GM18505 (cell line): ENCODE measurements around the gene FOXC2.

Experiments used
- ATAC-seq: cut with Tn5 transposase; IDR thresholded peaks from one replicate; pipeline ENCODE4 v1.9.1; 2021; ENCODE audit not compliant: unreplicated experiment
- POLR2A ChIP-seq: IDR thresholded peaks from 4 replicates; pipeline ENCODE4 v1.6.1; 2011; ENCODE audit warnings: borderline replicate concordance; ENCODE audit not compliant: insufficient read depth, insufficient read length; ENCODE audit errors: extremely low read depth

Gene FOXC2

DNA sequence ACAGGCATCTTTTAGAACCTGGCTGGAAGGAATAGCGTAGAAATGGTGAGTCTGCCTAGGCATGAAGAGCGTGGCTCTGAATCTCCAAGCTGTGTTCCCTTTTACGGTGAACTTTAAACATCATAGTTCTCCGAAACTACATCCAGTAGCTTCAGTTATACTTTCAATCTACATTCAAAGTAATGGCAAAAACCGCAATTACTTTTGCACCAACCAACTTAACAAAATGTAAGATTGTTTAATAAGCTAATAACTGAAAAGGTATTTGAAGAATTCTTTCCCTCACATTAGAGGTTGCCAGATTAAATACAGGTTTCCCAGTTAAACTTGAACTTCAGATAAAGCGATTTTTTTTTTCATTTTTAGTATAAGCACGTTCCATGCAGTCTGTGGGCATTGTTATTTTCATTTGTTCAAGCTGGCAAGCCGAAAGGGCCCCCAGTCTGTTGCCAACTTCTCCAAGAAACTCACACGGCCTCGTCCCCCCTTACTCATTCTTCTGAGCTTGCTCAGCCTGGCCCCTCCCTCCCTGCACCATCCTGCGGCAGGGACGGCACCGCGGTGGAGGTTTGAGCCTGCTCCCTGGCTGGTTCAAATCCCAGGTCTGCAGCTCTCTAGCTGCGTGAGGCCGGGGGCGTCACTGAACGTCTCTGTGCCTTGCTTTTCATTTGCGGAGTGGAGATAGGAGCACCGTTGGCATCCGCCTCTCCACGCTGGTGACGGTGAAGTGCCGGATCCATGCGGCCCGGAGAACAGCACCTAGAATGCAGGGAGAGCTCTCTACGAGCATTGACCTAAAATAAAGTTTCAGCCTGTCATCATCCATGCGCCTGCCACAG, 8.1 kb upstream of the FOXC2 start:
- no peak for ATAC-seq
- no peak for TF ChIP-seq POLR2A

DNA sequence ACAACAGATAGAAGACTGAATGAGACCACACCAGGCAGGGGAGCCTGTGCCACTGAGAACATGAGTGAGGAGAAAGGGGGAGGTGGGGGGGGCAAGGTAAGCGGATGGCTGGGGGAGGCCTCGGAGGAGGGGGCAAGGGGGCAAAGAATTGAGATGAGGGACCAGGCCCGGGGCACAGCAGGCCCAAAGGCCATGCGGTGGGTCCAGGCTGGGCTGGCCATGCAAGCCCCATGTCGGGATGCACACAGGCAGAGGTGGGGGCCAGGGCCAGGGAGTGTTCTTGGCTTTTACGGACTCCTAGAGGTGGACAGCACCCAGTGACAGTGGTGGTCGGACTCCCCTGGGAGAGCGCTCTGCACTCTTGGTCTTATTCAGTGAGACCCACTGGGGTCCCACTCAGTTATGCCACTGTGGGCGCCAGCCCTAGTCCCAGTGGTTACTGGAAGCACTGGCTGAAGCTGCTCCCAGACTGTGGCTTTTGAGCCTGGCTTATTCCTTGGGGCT, 6.8 kb upstream of the FOXC2 start:
- no peak for ATAC-seq
- no peak for TF ChIP-seq POLR2A

DNA sequence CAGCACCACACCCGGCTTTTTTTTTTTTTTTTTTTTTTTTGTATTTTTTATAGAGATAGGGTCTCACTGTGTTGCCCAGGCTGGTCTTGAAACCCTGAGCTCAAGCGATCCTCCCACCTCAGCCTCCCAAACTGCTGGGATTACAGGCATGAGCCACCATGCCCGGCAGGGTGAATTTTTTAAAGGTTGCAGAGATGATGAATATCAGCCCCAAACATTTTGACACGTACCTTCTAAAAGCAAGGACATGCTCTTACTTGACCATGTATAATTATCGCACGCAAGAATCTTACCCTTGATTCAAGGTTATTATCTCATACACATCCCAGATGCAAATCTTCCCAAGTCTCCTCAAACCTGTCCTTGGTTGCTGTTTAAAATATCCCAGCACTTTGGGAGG, 4.3 kb upstream of the FOXC2 start:
- no peak for ATAC-seq
- TF ChIP-seq POLR2A = no peak

DNA sequence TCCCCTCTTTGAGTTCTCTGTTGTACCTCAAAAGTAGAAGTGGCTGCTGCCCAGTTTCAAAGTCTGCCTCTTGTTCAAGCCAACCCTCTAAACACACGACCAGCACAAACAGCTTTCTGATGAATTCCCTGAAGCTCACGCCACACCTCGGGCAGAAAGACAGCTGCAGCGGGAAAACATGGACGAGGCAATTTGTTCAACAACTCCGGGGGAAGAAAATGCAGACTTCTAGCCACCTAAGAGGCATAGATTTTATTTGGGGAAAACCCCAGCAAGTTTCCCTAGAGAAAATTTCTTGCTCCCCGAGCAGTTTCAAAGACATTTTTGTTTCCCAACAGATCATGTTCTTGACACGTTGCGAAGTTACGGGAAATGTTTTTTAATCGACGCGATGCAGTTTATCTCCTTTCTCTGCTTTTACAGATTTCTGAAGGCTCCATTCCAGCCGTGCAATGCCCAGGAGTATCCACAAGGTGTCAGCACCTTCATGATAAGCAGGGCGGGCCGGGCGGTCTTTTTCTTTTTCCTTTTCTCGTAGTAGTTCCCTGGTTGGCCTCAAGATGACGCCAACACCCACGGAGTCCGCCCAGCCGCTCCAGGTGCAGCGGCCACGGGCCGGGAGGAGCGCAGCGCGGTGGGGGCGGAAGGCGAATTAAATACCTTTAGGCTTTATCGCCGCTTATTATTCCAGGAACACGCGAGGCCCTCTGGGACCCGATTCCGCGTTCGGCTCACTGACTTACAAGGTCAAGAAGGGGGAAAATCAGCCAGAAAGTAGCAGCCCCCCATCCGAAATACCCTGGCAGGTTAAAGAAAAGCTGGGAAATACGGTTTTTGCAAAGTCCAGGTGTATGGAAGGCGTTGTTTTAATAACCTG, 2.9 kb upstream of the FOXC2 start:
- no peak for TF ChIP-seq POLR2A
- peak; percentile 74 for ATAC-seq

DNA sequence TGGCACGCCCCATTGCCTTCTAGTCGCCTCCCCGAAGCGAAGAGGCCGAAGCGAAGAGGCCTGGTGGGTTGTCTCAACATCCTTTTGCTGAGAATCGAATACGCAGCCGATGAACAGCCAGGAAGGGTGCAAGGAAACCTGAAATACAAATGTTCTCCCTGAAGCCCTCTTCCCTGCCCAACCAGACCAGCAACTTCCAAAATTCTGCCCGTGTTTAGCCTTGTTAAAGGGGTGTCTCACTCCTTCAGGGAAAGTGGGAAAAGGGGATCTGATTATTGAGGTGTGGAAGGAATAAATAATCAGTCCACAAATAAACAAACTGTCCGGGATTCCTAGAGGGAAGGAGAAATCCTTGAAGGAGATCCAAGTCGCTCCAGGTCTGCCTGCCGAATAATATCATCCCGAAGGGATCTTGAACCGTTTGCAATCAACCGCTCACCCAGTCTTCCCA, 1.4 kb upstream of the FOXC2 start:
- TF ChIP-seq POLR2A = no peak
- no peak for ATAC-seq

DNA sequence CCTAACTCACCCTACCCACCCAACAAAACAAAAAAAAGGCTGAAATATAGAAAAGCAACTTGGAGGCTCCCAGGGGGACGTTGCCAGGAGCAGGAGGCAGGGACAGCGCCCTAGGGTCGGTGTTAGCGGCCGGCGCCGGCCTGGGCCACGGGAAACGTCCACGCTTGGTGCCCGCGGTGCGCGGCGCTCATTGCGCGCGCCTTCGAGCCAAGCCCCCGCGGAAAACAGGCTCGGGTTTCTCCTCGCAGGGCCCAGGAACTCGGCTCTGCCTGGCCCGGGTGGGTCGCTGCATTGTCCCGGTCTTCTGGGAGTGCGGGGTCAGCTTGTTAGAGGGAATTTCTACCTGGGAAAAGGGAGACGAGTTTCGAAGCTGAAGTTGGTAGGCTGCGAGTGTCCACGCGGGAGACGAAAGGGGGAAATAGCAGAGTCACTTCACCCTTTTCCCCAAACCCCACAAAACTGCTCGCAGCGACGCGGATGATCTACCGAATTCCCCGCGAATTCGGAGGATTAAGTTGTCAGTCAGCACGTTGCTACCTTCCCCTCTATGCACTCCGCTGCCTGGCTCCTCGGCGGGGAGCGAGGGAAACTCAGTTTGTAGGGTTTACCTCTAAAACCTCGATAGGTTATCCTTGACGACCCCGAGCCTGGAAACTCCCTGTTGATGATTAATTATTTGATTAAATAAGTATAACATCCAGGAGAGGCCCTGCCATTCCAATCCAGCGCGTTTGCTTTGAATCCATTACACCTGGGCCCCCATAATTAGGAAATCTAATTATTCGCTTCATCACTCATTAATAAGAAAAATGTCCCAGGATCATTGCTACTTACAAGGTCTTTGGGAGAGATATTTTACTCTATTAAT, 751 bp upstream of the FOXC2 start:
- ATAC-seq = no peak
- TF ChIP-seq POLR2A = no peak

DNA sequence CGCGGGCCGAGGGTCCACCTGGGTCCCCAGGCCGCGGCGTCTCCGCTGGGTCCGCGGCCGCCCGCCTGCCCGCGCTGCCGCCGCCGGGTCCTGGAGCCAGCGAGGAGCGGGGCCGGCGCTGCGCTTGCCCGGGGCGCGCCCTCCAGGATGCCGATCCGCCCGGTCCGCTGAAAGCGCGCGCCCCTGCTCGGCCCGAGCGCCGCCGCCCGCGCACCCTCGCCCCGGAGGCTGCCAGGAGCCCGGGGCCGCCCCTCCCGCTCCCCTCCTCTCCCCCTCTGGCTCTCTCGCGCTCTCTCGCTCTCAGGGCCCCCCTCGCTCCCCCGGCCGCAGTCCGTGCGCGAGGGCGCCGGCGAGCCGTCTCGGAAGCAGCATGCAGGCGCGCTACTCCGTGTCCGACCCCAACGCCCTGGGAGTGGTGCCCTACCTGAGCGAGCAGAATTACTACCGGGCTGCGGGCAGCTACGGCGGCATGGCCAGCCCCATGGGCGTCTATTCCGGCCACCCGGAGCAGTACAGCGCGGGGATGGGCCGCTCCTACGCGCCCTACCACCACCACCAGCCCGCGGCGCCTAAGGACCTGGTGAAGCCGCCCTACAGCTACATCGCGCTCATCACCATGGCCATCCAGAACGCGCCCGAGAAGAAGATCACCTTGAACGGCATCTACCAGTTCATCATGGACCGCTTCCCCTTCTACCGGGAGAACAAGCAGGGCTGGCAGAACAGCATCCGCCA, 504 bp downstream of the FOXC2 start:
- TF ChIP-seq POLR2A = no peak
- no peak for ATAC-seq

DNA sequence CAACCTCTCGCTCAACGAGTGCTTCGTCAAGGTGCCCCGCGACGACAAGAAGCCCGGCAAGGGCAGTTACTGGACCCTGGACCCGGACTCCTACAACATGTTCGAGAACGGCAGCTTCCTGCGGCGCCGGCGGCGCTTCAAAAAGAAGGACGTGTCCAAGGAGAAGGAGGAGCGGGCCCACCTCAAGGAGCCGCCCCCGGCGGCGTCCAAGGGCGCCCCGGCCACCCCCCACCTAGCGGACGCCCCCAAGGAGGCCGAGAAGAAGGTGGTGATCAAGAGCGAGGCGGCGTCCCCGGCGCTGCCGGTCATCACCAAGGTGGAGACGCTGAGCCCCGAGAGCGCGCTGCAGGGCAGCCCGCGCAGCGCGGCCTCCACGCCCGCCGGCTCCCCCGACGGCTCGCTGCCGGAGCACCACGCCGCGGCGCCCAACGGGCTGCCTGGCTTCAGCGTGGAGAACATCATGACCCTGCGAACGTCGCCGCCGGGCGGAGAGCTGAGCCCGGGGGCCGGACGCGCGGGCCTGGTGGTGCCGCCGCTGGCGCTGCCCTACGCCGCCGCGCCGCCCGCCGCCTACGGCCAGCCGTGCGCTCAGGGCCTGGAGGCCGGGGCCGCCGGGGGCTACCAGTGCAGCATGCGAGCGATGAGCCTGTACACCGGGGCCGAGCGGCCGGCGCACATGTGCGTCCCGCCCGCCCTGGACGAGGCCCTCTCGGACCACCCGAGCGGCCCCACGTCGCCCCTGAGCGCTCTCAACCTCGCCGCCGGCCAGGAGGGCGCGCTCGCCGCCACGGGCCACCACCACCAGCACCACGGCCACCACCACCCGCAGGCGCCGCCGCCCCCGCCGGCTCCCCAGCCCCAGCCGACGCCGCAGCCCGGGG, 1.3 kb downstream of the FOXC2 start:
- ATAC-seq = no peak

DNA sequence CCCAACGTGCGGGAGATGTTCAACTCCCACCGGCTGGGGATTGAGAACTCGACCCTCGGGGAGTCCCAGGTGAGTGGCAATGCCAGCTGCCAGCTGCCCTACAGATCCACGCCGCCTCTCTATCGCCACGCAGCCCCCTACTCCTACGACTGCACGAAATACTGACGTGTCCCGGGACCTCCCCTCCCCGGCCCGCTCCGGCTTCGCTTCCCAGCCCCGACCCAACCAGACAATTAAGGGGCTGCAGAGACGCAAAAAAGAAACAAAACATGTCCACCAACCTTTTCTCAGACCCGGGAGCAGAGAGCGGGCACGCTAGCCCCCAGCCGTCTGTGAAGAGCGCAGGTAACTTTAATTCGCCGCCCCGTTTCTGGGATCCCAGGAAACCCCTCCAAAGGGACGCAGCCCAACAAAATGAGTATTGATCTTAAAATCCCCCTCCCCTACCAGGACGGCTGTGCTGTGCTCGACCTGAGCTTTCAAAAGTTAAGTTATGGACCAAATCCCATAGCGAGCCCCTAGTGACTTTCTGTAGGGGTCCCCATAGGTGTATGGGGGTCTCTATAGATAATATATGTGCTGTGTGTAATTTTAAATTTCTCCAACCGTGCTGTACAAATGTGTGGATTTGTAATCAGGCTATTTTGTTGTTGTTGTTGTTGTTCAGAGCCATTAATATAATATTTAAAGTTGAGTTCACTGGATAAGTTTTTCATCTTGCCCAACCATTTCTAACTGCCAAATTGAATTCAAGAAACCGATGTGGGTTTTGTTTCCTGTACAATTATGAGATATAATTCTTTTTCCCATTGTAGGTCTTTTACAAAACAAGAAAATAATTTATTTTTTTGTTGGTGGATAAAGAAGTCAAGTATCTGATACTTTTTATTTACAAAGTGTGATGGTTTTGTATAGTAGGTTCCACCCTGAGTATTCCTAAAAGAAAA, 2.3 kb downstream of the FOXC2 start:
- ATAC-seq = no peak
- no peak for TF ChIP-seq POLR2A

More for the DNA sequence above, 1.3 kb downstream of the FOXC2 start:
- TF ChIP-seq POLR2A = no peak

DNA sequence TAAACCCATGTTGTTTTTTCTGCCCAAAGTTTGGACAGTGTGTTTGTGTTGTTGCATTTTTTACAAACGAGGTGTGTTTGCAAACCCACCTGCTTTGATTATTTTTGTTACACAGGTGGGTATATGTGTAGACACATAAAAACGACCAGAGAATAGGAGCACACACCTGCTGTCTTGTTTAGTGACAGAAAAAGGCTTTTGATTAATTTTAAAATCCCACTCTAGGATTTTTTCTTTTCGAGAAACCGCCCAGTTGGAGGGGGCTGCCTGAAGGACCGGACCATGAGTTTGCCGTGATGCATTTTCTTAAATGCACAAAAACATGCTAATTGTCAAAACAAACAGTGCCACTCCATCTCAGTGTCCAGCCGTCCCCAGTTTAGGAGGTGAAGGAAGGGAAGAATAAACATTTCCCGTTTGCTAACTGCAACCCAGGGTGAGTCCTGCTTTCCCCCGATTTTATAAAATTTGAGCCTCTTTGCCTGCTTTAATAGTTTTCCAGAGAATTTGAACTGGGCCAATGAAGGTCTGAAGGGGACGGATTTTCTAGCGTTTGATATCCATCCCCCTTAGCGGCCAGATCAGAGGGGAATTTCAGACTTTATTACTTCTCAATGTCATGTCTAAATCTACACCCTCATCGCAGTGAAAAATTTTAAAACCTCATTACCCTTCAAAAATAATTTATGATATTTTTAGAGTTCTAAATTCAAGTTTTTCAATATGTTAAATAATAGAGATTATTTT, 3.2 kb downstream of the FOXC2 start:
- TF ChIP-seq POLR2A = no peak
- ATAC-seq = no peak
